GM19467 (cell line): ENCODE measurements around the gene MAPKAPK2.
A peak's percentile ranks its signal among the peaks of the same experiment; 100 is the strongest.

Experiments
- ATAC-seq: cut with Tn5 transposase; IDR thresholded peaks from one replicate; pipeline ENCODE4 v1.9.1; 2021; ENCODE audit warnings: mild to moderate bottlenecking, moderate library complexity; ENCODE audit not compliant: unreplicated experiment

MAPKAPK2 gene

DNA sequence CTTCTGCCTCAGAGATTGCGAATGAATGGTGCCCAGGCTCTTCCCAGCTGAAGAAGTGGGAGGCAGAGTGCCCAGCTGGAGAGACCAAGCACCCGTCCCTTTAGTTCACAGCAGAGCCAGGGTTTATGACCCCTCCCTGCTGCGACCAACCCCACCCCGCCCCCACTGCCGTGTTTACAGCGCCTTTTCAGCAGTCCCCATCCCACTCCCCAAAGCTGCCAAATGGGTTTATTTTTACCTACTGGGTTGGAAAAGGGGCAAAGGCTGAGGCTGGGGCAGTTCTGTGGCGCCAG lies 25.8 kb upstream of the MAPKAPK2 start:
- ATAC-seq: no peak

DNA sequence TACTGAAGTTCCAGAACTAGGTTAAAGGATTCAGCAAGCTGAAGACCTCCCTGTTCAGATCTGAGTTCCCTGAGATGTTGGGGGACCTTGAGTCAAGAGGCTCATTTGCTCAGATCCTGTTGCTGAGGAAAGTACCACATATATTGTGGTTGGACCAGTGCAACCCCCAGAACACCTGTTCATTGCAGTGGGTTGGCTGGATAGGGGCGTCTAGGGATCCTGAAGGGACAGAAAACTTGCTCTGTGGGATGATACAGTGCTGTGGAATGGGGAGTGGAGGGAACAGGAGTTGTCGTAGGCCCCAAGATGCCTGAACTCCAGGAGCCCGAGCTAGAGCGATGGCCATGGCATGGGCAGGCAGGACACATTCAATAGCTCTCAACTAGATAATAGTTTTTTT lies 24.6 kb upstream of the MAPKAPK2 start:
- no peak for ATAC-seq

DNA sequence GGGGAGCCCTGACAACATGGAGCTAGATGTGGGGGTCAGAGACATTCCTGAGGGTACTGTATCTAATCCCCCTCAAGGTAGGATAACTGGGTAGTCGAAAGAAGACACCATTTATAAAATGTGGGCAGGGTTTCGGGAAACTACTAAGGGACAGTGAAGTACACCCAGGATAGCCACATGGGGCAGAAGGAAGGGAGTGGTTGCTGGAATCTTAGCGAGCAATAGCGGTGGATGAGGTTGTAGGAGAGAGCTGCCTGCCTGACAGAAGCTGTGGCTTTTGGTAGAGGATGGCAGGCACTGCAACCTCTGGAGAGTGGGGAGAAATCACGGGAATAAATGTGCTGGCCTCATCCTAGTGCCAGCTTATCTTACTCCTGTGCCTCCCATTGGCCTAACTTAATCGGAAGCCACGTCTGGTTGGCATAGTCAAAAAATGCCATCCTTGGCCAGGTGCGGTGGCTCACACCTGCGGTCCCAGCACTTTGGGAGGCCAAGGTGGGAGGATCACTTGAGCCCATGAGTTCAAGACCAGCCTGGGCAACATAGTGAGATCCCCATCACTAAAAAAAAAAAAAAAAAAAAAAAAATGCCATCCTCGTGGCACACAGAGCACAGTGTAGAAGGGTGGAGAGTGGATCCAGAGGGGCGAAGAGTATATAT lies 23.4 kb upstream of the MAPKAPK2 start:
- no peak for ATAC-seq

- no peak for ATAC-seq
Measured at GRCh38 chr1:206662396-206663092, 22.2 kb upstream of the MAPKAPK2 start.

DNA sequence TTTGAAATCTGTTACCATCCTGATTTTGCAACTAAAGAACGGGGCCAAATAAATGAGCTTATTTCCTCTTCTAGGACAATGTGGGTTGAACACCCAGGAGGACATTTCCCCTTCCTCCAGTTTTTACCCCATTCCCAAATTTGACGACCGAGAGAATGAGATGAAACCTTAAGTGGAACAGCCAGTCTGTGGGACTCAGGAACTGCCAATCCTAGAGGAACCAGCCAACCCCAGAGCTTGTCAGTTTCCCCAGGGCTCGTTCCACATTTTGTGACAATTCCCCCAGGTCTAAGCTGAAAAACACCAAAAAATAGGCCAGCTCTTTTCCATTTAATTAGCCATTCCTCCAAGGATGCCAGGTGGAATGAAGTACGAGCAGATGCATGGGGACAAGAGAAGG lies 21.3 kb upstream of the MAPKAPK2 start:
- ATAC-seq: no peak

GRCh38 chr1:206663832-206664652 lies 20.7 kb upstream of the MAPKAPK2 start:
- no peak for ATAC-seq

DNA sequence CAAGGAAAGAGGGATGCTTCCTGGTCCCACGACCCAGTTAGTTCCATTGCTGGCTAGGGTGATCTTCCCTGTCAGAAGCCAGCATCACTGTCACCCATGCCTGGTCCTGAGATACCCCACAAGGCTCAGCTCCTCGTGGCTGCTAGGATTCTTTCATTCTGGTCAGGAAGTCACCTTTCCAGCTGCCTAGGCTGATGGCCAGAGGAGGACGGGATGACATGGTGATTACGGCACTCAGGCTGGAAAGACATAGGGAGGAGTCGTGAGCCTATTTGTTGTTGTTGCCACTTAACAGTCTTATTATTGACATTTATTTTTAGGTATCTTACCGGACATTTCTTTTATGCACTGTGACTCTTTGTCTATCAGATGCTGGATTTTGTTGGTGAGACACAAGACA lies 20.0 kb upstream of the MAPKAPK2 start:
- ATAC-seq: no peak

- ATAC-seq: no peak
Measured at GRCh38 chr1:206666031-206666561, 18.6 kb upstream of the MAPKAPK2 start.

- ATAC-seq: no peak
Measured at GRCh38 chr1:206666954-206667665, 17.6 kb upstream of the MAPKAPK2 start.

DNA sequence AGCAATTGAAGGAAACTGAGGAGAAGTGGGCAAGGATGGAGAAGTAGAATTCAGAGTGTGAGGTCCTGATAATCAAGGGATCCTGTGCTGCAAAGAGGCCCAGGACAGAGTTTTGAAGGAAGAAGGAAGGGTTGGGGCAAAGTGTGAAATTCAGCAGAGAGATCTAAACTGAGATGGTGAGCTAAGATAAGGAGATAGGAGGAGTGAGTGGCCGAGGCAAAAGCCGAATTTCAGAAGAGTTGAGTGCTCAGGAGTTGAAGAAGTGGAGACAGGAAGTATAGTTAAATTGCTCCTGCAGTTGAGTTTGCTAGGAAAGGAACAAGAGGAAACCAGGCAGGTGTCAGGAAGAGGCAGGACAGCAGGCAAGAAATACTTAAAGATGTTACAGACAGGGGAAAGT lies 16.4 kb upstream of the MAPKAPK2 start:
- no peak for ATAC-seq

DNA sequence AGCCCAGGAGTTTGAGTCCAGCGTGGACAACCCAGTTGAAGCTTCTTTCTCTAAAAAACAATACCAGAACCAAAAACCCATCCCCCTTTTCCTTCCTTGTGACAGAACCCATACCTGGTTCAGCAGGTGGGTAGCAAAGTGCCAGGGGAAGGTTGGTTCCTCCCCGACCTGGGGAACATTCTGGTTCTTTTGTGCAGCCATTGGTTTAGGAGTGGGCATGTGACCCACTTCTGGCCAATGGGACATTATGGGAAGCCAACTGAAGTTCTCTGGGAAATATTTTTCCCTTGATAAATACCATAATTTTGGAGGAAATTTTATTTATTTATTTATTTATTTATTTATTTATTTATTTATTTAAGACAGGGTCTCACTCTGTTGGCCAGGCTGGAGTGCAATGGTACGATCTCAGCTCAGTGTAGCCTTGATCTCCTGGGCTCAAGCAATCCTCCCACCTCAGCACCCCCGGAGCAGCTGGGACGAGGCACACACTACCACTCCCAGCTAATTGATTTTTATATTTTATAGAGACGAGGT lies 15.8 kb upstream of the MAPKAPK2 start:
- ATAC-seq: no peak

- ATAC-seq: no peak
Measured at GRCh38 chr1:206672011-206672688, 12.6 kb upstream of the MAPKAPK2 start.

- ATAC-seq: no peak
Measured at GRCh38 chr1:206672844-206673758, 11.6 kb upstream of the MAPKAPK2 start.

DNA sequence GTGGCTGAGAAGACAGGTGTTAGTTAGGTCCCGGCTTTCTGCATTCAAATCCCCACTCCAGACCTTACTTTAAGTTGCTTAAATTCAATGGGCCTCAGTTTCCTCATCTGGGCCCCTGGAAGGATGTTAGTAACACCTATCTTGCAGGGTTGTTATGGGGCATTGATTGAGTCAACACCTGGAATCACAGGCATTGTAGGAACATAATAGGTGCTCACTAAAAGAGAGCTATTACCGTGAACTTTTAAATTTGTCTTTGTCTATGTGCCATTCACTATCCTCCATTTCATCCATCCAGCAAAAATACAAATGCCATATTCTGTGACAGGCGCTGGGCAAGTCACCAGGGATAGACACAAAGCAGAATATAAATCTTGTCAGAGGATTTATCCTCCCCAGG lies 10.5 kb upstream of the MAPKAPK2 start:
- no peak for ATAC-seq

DNA sequence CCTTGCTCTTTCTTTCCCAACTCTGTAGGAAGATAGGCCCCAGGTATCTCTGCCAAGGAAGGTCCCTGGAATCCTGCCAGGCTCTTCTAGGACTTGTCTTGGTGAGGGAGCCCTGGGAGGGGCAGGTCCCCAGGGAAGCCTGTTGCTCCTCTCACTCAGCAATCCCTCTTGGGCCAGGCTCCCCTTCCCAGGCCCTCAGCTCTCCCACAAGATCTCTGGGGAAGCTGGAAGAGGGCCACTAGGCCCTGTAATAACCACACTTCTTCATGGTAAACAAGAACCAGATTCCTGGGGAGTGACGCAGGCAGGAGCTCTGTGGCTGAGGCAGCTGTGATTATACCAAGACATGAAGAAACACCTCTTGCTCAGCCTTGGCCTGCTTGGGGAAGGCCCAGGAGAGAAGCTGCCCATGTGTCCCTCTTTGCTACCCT lies 9.9 kb upstream of the MAPKAPK2 start:
- ATAC-seq: no peak

GRCh38 chr1:206676499-206676898 lies 8.2 kb upstream of the MAPKAPK2 start:
- no peak for ATAC-seq

- no peak for ATAC-seq
Measured at GRCh38 chr1:206678490-206678889, 6.2 kb upstream of the MAPKAPK2 start.

DNA sequence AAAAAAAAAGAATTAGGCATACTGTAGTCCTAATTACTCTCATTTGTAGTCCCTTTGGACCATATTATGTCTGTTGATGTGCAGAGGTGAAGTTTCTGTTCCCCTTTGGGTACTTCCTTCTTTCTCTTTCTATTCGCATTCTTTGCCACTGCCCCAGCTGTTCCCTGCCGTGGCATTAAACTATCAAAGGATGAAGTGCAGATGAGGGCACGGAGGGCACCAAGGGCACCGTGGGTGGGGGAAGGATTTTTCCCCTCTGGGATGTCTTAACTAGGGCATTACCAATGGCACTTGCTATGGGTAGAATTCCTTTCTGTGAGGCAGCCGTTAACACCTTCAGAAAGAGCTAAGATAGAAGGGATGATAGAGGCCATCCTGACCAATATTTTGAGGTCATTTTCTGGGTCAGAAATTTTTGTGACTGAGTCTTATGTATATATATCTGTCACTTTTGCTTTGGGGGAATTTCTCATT lies 4.9 kb upstream of the MAPKAPK2 start:
- peak; percentile 78 for ATAC-seq

DNA sequence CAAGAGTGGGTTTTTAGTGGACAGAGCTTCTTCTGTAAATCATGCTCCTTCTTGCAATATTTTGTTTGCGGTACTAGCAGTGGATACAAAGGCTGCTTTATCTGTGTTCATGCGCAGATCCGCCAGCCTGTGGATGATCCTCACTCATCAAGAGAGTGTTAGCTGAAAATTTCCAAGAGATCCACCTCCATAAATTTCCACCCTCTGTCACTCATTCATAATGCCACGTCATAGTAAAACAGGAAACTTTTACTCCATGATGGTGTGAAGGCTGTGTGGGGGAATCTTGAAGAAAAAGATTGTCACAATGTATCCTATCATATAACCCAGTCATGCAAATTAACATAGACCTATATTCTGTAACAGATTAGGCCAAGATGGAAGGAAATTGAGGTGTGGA lies 4.4 kb upstream of the MAPKAPK2 start:
- no peak for ATAC-seq
